Neutrophil (primary cell): ENCODE results near the gene GPRC5D.

Source experiments
- H3K27ac ChIP-seq: fragments of 200-600 bp; sonication (generic); 2 replicates; pipeline ENCODE4 v1.5.1; 2016; ENCODE audit warnings: mild to moderate bottlenecking, moderate library complexity
- H3K27me3 ChIP-seq: fragments of 200-600 bp; sonication (generic); 2 replicates; pipeline ENCODE4 v1.6.0; 2016; ENCODE audit warnings: mild to moderate bottlenecking
- H3K36me3 ChIP-seq: fragments of 200-600 bp; sonication (generic); 2 replicates; pipeline ENCODE4 v1.5.1; 2017
- H3K4me1 ChIP-seq, 2 experiments: fragments of 200-600 bp in 1 of 2; sonication (generic) in 1 of 2; 1 replicate in 1 of 2; 2 replicates in 1 of 2; pipeline versions ENCODE4 v1.5.1 to v1.6.1; 2013 to 2016; ENCODE audit warnings: low read depth in 1 of 2, low read length in 1 of 2, mild to moderate bottlenecking in 1 of 2, moderate library complexity in 1 of 2; ENCODE audit not compliant: control insufficient read depth in 1 of 2, insufficient read depth in 1 of 2
- H3K4me3 ChIP-seq, 2 experiments: fragments of 200-600 bp in 1 of 2; sonication (generic) in 1 of 2; 1 replicate in 1 of 2; 2 replicates in 1 of 2; pipeline ENCODE4 v1.5.1; 2013 to 2016; ENCODE audit warnings: low read depth in 1 of 2, low read length in 1 of 2, mild to moderate bottlenecking in 1 of 2, moderate library complexity in 1 of 2
- H3K9me3 ChIP-seq: fragments of 200-600 bp; sonication (generic); 2 replicates; pipeline ENCODE4 v1.5.1; 2016
- TF ChIP-seq, protein P1 (sequence below): fragments of 200-600 bp; sonication (generic); IDR thresholded peaks from 2 replicates; pipeline ENCODE4 v1.5.1; 2016; ENCODE audit warnings: antibody characterized with exemption

GPRC5D gene

DNA sequence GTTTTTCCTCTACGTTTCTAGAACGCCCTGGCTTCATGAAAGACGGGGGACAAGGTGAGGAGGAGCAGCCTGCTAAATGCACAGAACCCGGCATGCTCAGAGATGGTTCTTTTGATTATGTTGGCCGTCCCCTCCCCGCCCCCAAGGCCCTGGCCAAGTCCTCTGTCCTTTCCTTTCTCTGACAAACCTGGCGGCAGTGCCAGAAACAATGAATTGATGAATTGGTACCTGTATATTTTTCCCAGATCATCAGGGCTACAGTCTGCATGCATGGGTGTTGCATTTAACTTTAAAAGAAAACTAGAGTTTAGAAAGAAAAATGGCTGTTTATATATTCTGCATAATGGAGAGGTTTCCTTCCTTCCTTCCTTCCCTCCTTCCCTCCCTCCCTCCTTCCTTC, 29.0 kb downstream of the GPRC5D start:
- TF ChIP-seq, protein P1, sequence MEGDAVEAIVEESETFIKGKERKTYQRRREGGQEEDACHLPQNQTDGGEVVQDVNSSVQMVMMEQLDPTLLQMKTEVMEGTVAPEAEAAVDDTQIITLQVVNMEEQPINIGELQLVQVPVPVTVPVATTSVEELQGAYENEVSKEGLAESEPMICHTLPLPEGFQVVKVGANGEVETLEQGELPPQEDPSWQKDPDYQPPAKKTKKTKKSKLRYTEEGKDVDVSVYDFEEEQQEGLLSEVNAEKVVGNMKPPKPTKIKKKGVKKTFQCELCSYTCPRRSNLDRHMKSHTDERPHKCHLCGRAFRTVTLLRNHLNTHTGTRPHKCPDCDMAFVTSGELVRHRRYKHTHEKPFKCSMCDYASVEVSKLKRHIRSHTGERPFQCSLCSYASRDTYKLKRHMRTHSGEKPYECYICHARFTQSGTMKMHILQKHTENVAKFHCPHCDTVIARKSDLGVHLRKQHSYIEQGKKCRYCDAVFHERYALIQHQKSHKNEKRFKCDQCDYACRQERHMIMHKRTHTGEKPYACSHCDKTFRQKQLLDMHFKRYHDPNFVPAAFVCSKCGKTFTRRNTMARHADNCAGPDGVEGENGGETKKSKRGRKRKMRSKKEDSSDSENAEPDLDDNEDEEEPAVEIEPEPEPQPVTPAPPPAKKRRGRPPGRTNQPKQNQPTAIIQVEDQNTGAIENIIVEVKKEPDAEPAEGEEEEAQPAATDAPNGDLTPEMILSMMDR = no peak
- H3K9me3 ChIP-seq = no peaks in the 10 kb centered on the region
- no peaks in the 10 kb centered on the region for H3K27me3 ChIP-seq
- no peak overlapping the region for H3K27ac ChIP-seq
- no peak overlapping the region for H3K4me3 ChIP-seq
- no peaks in the 10 kb centered on the region for H3K4me1 ChIP-seq
- H3K36me3 ChIP-seq = no peaks in the 10 kb centered on the region

DNA sequence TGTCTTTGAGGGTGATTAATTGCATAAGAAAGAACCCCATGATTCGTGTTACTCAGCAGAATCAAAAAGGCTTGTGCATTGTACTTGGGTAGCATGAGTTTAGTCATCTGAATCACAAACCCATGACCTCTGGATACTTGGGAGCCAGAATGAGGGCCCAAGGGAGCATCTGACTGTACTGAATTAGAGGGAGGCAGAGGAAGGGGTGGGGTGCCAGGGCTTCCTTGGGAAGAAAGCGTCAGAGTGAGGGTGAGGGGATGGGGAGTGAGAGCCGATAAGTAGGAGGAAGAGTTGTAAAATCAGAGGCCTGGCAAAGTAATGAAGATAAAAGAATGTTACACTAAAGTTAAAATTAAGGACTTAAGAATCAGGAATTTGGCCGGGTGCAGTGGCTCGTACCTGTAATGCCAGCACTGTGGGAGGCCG, 29.8 kb downstream of the GPRC5D start:
- TF ChIP-seq, protein P1 = no peak
- no peaks in the 10 kb centered on the region for H3K36me3 ChIP-seq
- H3K4me3 ChIP-seq = no peak overlapping the region
- no peak overlapping the region for H3K27ac ChIP-seq
- H3K4me1 ChIP-seq = no peaks in the 10 kb centered on the region
- H3K9me3 ChIP-seq = no peaks in the 10 kb centered on the region
- H3K27me3 ChIP-seq = peaks cover 5% of the 10 kb centered on the region

DNA sequence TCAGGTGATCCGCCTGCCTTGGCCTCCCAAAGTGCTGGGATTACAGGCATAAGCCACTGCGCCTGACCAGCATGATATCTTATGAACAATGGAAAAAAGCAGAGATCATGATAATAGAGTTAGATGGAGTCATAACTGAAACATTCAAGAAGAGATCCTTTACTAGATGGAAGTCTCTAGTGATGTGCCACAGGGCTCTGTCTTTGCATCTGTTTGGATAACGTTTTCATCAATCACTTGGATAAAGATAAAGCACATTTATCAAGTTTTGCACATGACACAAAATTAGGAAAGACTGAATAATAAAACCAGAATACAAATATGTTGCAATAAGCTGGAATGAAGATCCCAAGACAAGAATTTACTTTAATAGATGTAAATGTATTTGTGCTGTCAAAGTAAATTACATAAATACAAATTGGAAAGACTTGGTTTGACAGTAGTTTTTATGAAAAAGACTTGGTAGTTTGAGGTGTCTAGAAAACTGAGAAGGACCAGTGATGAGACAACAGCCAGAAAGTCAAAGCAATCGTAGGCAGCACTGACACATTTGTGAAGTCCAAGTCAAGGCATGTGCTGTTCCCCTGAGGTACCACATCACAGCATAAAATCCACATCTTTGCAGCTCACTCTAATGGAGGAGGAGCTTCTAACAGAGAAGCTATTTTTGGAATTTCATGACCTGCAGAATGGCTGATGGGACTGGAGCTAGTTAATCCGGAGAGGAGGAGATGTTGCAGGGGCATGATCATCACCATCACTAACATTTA, 32.1 kb downstream of the GPRC5D start:
- Histone ChIP-seq H3K9me3 (no peaks in the 10 kb centered on the region), H3K36me3 (no peaks in the 10 kb centered on the region), H3K4me1 (peaks cover 0 to 6% of the 10 kb centered on the region in 2 experiments), H3K27ac (no peak overlapping the region), H3K27me3 (peaks cover 14% of the 10 kb centered on the region), H3K4me3 (no peak overlapping the region)
- TF ChIP-seq, protein P1 = no peak

DNA sequence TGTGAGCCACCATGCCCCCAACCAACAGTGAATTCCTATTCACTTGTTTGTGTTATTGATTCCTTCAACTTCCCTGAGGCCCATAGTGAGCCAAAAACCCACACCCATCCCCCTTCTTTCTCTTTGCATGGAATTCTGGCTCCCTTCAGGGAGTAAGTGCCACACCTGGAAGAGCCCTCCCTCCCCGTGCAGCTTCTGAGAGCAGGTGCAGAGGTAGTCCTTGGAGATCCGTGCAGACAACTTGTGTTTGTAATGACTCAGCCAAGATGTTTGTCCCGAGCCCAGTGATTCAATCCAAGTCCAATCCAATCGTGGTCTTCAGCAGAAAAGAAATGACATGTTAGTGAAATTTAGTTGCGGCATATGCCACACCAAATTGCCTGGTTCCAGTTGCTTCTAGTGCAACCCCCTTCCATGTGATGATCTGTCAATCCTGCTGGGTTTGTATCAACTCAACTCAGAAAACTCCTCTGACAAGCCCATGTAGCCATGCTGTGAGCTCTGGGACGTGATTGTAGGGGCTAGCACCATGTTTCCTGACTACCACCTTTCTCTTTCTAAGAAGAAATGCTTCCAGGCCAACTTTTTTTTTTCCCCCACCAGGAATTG, 33.1 kb downstream of the GPRC5D start:
- Histone ChIP-seq H3K9me3 (no peaks in the 10 kb centered on the region), H3K36me3 (no peaks in the 10 kb centered on the region), H3K4me3 (no peak overlapping the region), H3K27me3 (peaks cover 14% of the 10 kb centered on the region), H3K27ac (no peak overlapping the region), H3K4me1 (peaks cover 0 to 6% of the 10 kb centered on the region in 2 experiments)
- TF ChIP-seq, protein P1 = no peak

DNA sequence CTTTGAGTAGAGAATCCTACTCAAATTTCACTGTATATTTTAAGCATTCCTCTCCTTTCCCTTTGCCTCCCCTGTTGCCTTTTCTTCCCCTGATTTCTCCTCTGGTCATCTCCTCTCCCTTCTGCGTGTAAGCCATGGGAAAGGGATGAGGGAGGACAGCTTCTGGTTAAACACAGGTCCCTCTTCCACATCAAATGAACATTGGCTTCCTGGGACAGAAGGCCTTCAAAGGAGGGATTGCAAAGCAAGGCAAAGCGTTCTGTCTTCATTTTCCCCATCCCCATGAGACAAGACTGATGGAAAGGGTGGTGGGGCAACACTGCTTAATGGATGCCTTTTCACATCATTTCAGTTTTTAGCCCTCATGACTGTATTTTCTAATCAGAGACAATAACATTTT, 34.5 kb downstream of the GPRC5D start:
- TF ChIP-seq, protein P1 = no peak
- Histone ChIP-seq H3K4me3 (no peak overlapping the region), H3K27me3 (peaks cover 14% of the 10 kb centered on the region), H3K4me1 (peaks cover 0 to 6% of the 10 kb centered on the region in 2 experiments), H3K27ac (no peak overlapping the region), H3K36me3 (no peaks in the 10 kb centered on the region), H3K9me3 (no peaks in the 10 kb centered on the region)
